ENCODE results near the gene PRKAR1B. TPM values are rescaled to one million over a fixed set of nuclear protein-coding genes. Genes with fewer than 3 reads are reported as not detected.

PRKAR1B gene
- total and polyA plus RNA-seq, 10 of the 15 experiments (the other 5 are each of a cell fraction or from before 2014, with no cell fraction given) = 1.4 to 45.6 (median 19.3) TPM

GRCh38 chr7:716222-716621, 10.9 kb downstream of the PRKAR1B start:
- no TSS peak for BruUV-seq (replicated peaks)
- Histone ChIP-seq H3K4me1 (ENCODE audit: control insufficient read depth, insufficient read depth, low read length) (peaks cover 4% of the 10 kb centered on the region; the same call in 1 of the 2 replicates), H3K27ac (ENCODE audit: control insufficient read depth, insufficient read depth) (no peak overlapping the region), H2AFZ (ENCODE audit: control insufficient read depth, low read depth, low read length) (no peak overlapping the region), H4K20me1 (ENCODE audit: control insufficient read depth, insufficient read depth) (no peaks in the 10 kb centered on the region), H3K9ac (ENCODE audit: control insufficient read depth, insufficient read depth, low read length) (no peak overlapping the region), H3K36me3 (ENCODE audit: control insufficient read depth in 2 of 2, insufficient read depth in 2 of 2, low read length in 1 of 2) (no peaks in the 10 kb centered on the region; a peak in 1 of 4 replicates), H3K4me2 (ENCODE audit: control insufficient read depth, insufficient read depth) (no peak overlapping the region), H3K27me3 (replicated peaks in 1 of 2; ENCODE audit: control insufficient read depth in 2 of 2, insufficient read depth in 2 of 2, low read length in 1 of 2) (no peaks in the 10 kb centered on the region), H3K79me2 (ENCODE audit: control insufficient read depth, insufficient read depth, low read length) (no peaks in the 10 kb centered on the region), H3K9me3 (replicated peaks; ENCODE audit: control insufficient read depth, insufficient read depth, low read length) (no peaks in the 10 kb centered on the region; the same call in 2 of the 3 replicates), H3K4me3 (no peak overlapping the region)
- FAIRE-seq (no peak), ATAC-seq (no peak), DNase-seq (ENCODE audit: low read depth, low spot score) (no peak)
- intact Hi-C loops (cut with micrococcal nuclease; ENCODE audit: unreplicated experiment) = no loop called here
- RAD21 ChIA-PET (ENCODE audit: unreplicated experiment) = no interaction called here
- 79% methylated on average over 10 of the region's 10 CpGs for WGBS (ENCODE audit: insufficient coverage, insufficient replicate concordance, low lambda C conversion rate, missing lambda C conversion rate)
- in situ Hi-C loops (cut with MboI) = no loop called here
- CTCF ChIA-PET = no interaction called here
- SMC1A ChIA-PET (ENCODE audit: uncharacterized antibody, unreplicated experiment) = no interaction called here
- POLR2A ChIA-PET = interaction anchor here (0.7 kb wide), 1 partner anchor 196 kb away, joined by 3 read pairs; the partner anchor contains the start of gene PDGFA
- TF ChIP-seq BCL11A (IDR thresholded peaks at IDR 0.05; ENCODE audit: low read depth, low read length) = no peak
- no peak for TF ChIP-seq CTCF (IDR thresholded peaks at IDR 0.05 in 2 of 3, conservative IDR thresholded peaks at IDR 0.05 in 1 of 3; ENCODE audit: control insufficient read depth in 2 of 3, extremely low read depth in 1 of 3, insufficient read depth in 1 of 3, low read depth in 3 of 3, low read length in 3 of 3)
- no peak for TF ChIP-seq CREM (IDR thresholded peaks at IDR 0.05; ENCODE audit: low read depth)
- TF ChIP-seq NR2C2 (IDR thresholded peaks at IDR 0.05; ENCODE audit: borderline replicate concordance, control insufficient read depth, insufficient read length, low read depth) = no peak
- TF ChIP-seq RCOR1 (conservative IDR thresholded peaks at IDR 0.05; ENCODE audit: low read depth, low read length) = no peak
- no peak for TF ChIP-seq CEBPZ (IDR thresholded peaks at IDR 0.05; ENCODE audit: low read depth, low read length)
- no peak for TF ChIP-seq MEF2B (IDR thresholded peaks at IDR 0.05; ENCODE audit: partially characterized antibody, poor library complexity, severe bottlenecking)
- TF ChIP-seq NFYA (IDR thresholded peaks at IDR 0.05; ENCODE audit: borderline replicate concordance, low read depth, low read length) = no peak
- no peak for TF ChIP-seq ZNF622 (IDR thresholded peaks at IDR 0.05)
- TF ChIP-seq WRNIP1 (IDR thresholded peaks at IDR 0.05; ENCODE audit: borderline replicate concordance, low read depth, low read length) = no peak
- TF ChIP-seq ZBTB33 (IDR thresholded peaks at IDR 0.05) = no peak
- TF ChIP-seq SMARCA5 (IDR thresholded peaks at IDR 0.05) = no peak
- no peak for TF ChIP-seq DPF2 (IDR thresholded peaks at IDR 0.05)
- TF ChIP-seq SUPT20H (IDR thresholded peaks at IDR 0.05; ENCODE audit: borderline replicate concordance, control insufficient read depth, low read depth, low read length) = no peak
- TF ChIP-seq MAX (IDR thresholded peaks at IDR 0.05; ENCODE audit: low read depth, low read length) = no peak

All from GM12878 (cell line).